Breast epithelium (tissue), 4 donors: ENCODE results near the gene ZNFX1. TPM values are rescaled to one million over a fixed set of nuclear protein-coding genes. Genes with fewer than 3 reads are reported as not detected.

Experiments used
- DNase-seq, 2 donors: peaks; one replicate each; pipeline ENCODE4 v3.0.0-alpha.2; 2019; ENCODE audit warnings: low spot score in 2 of 2
- H3K27ac ChIP-seq, 2 donors: fragments of 200-600 bp; sonication (generic) in 1 of 2; one replicate each; pipeline ENCODE4 v1.5.1; 2016 to 2019; ENCODE audit warnings: mild to moderate bottlenecking in 1 of 2
- H3K27me3 ChIP-seq, 2 donors: fragments of 200-600 bp; sonication (generic) in 1 of 2; one replicate each; pipeline versions ENCODE4 v1.5.1 to v1.6.0; 2017 to 2019; ENCODE audit warnings: control low read depth in 1 of 2, mild to moderate bottlenecking in 1 of 2
- H3K36me3 ChIP-seq: fragments of 200-600 bp; one replicate; pipeline ENCODE4 v1.5.1; 2019
- H3K4me1 ChIP-seq, 2 donors: fragments of 200-600 bp; sonication (generic); one replicate each; pipeline ENCODE4 v1.5.1; 2016 to 2019; ENCODE audit warnings: control low read depth in 1 of 2
- H3K4me3 ChIP-seq, 3 donors: fragments of 200-600 bp; sonication (generic); 1 replicate in 2 of 3; 2 replicates in 1 of 3; pipeline ENCODE4 v1.5.1; 2016 to 2019; ENCODE audit warnings: mild to moderate bottlenecking in 3 of 3, moderate library complexity in 2 of 3
- H3K9me3 ChIP-seq, 2 donors: fragments of 200-600 bp; sonication (generic) in 1 of 2; one replicate each; pipeline ENCODE4 v1.5.1; 2016 to 2019; ENCODE audit warnings: control low read depth in 1 of 2
- POLR2A ChIP-seq: fragments of 450-650 bp; IDR thresholded peaks from one replicate; pipeline ENCODE4 v1.6.1; 2016; ENCODE audit warnings: antibody characterized with exemption, mild to moderate bottlenecking, moderate library complexity
- POLR2AphosphoS5 ChIP-seq, 3 donors: sonication (generic); formaldehyde crosslinking; IDR thresholded peaks; one replicate each; pipeline ENCODE4 v1.6.1; 2017; ENCODE audit warnings: antibody characterized with exemption in 3 of 3
- intact Hi-C: fragments of 100-400 bp; cut with DNase I; formaldehyde crosslinking; loops from one replicate; pipeline ENCODE4 v1.15.1; 2023; ENCODE audit warnings: low total_unique reads
- total RNA-seq, 3 donors: library from RNA; depleted of rRNA; stranded (reverse); fragments of >200 nt; gene quantifications; one replicate each; pipeline ENCODE4 v1.1.0, GENCODE V29; 2016
- TF ChIP-seq, protein P1 (sequence below), 3 donors: fragments of 450-650 bp; IDR thresholded peaks; one replicate each; pipeline ENCODE4 v1.5.1; 2016 to 2017; ENCODE audit warnings: antibody characterized with exemption in 3 of 3, mild to moderate bottlenecking in 3 of 3, moderate library complexity in 3 of 3

Gene ZNFX1
- total RNA-seq, 3 donors from 2014 or later = 36.3 to 42.1 (median 36.7) TPM

DNA sequence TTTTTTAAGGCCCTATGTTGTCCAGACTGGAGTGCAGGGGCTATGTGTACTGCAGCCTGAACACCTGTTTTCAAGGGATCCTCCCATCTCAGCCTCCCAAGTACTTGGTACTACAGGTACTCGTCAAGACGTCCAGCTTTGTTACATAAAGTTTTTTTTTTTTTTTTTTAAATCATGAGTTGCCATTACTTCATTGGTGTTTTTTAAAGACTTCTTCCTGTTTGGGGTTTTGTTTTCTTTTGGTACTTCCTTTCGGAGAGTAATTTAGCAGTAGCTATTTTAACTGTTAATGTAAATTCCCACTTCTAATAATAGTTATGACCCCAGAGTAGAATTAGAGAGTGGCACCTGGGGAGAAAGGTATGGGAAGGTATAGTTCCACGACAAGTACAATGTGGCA, 10.5 kb downstream of the ZNFX1 start:
- Histone ChIP-seq H3K9me3 (no peaks in the 10 kb centered on the region), H3K27me3 (no peaks in the 10 kb centered on the region), H3K27ac (no peak overlapping the region), H3K4me1 (no peaks in the 10 kb centered on the region), H3K36me3 (no peaks in the 10 kb centered on the region), H3K4me3 (peak overlapping the region in 1 of 3 donors; percentile 36)
- no peak for DNase-seq
- intact Hi-C loops = no loop called here
- TF ChIP-seq POLR2A (no peak), POLR2AphosphoS5 (IDR thresholded peaks at IDR 0.05) (no peak)
- TF ChIP-seq, protein P1, sequence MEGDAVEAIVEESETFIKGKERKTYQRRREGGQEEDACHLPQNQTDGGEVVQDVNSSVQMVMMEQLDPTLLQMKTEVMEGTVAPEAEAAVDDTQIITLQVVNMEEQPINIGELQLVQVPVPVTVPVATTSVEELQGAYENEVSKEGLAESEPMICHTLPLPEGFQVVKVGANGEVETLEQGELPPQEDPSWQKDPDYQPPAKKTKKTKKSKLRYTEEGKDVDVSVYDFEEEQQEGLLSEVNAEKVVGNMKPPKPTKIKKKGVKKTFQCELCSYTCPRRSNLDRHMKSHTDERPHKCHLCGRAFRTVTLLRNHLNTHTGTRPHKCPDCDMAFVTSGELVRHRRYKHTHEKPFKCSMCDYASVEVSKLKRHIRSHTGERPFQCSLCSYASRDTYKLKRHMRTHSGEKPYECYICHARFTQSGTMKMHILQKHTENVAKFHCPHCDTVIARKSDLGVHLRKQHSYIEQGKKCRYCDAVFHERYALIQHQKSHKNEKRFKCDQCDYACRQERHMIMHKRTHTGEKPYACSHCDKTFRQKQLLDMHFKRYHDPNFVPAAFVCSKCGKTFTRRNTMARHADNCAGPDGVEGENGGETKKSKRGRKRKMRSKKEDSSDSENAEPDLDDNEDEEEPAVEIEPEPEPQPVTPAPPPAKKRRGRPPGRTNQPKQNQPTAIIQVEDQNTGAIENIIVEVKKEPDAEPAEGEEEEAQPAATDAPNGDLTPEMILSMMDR (IDR thresholded peaks at IDR 0.05) = no peak

DNA sequence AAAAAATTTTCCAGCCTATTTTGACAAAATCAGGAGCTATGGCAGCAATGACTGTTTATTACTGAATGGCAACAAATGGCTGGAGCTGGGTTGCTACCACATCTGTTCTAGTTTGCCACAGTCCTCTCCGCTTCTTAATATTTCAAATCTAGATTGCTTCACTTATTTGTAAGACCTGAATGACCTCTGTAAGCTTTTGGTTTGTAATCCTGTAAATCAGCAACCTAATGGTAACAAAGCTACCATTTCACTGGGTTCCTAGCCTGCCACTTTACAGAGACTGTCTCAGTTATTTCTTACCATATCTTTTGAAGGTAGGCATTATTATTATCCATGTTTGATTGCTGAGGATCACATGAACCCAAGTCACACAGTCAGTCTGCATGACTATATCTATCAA, 15.4 kb downstream of the ZNFX1 start:
- H3K9me3 ChIP-seq = no peaks in the 10 kb centered on the region
- H3K4me1 ChIP-seq = no peaks in the 10 kb centered on the region
- TF ChIP-seq POLR2A = no peak
- TF ChIP-seq, protein P1 (IDR thresholded peaks at IDR 0.05) = no peak
- TF ChIP-seq POLR2AphosphoS5 (IDR thresholded peaks at IDR 0.05) = no peak
- no peak overlapping the region for H3K4me3 ChIP-seq
- H3K36me3 ChIP-seq = peaks cover 5% of the 10 kb centered on the region
- H3K27ac ChIP-seq = no peak overlapping the region
- DNase-seq = no peak
- intact Hi-C loops = no loop called here
- no peaks in the 10 kb centered on the region for H3K27me3 ChIP-seq

DNA sequence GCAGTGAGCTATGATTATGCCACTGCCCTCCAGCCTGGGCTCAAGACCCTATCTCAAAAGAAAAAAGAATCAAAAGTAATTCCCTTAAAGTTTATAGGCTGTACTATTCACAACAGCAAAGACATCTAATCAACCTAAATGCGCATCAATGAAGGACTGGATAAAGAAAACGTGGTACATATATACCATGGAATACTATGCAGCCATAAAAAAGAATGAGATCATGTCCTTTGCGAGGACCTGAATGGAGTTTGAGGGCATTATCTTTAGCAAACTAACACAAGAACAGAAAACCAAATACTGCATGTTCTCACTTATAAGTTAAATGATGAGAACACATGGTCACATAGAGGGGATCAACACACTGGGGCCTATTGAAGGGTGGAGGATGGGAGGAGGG, 16.7 kb downstream of the ZNFX1 start:
- Histone ChIP-seq H3K9me3 (no peaks in the 10 kb centered on the region), H3K36me3 (peaks cover 14% of the 10 kb centered on the region), H3K27ac (no peak overlapping the region), H3K4me1 (no peaks in the 10 kb centered on the region), H3K4me3 (no peak overlapping the region), H3K27me3 (no peaks in the 10 kb centered on the region)
- DNase-seq = no peak
- TF ChIP-seq POLR2A (no peak), POLR2AphosphoS5 (IDR thresholded peaks at IDR 0.05) (no peak)
- TF ChIP-seq, protein P1 (IDR thresholded peaks at IDR 0.05) = no peak
- intact Hi-C loops = no loop called here

DNA sequence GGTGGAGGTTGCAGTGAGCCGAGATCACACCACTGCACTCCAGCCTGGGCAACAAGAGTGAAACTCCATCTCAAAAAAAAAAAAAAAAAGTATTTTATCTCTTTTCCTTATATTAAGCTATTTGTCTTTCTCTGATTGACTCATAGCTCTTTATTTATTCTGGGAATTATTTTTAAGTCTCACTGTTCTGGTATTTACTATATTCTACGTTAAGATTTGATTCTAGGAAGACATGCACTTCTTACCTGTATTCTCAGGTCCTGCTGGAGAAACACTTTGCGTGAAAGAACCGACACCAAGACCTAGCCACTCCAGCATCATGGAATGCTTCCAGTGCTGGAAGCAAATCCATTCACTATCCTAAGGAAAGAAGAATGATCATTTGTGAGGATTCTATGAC, 17.6 kb downstream of the ZNFX1 start:
- Histone ChIP-seq H3K4me1 (no peaks in the 10 kb centered on the region), H3K36me3 (peaks cover 14% of the 10 kb centered on the region), H3K27me3 (no peaks in the 10 kb centered on the region), H3K4me3 (no peak overlapping the region), H3K9me3 (no peaks in the 10 kb centered on the region), H3K27ac (no peak overlapping the region)
- TF ChIP-seq, protein P1 (IDR thresholded peaks at IDR 0.05) = no peak
- no peak for TF ChIP-seq POLR2A
- TF ChIP-seq POLR2AphosphoS5 (IDR thresholded peaks at IDR 0.05) = no peak
- intact Hi-C loops = no loop called here
- DNase-seq = no peak

DNA sequence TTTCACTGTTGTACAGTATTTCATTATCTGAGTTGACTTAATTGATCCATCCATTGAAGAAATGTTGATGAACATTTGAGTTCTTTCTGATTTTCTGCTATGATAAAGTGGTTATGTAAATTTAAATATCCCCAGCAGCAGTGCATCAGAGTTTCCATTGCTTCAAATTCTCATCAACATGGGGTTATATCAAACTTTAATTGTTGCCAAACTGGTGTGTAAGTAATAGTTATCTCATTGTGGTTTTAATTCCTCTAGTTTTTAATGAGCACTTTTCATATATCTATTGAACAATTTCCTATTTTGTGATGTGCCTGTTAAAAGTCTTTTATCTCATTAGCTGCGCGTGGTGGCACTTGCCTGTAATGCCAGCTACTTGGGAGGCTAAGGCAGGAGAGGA, 18.1 kb downstream of the ZNFX1 start:
- no peak for DNase-seq
- Histone ChIP-seq H3K4me1 (no peaks in the 10 kb centered on the region), H3K4me3 (no peak overlapping the region), H3K9me3 (no peaks in the 10 kb centered on the region), H3K27ac (no peak overlapping the region), H3K27me3 (no peaks in the 10 kb centered on the region), H3K36me3 (peaks cover 14% of the 10 kb centered on the region)
- TF ChIP-seq, protein P1 (IDR thresholded peaks at IDR 0.05) = no peak
- TF ChIP-seq POLR2A = no peak
- TF ChIP-seq POLR2AphosphoS5 (IDR thresholded peaks at IDR 0.05) = no peak
- intact Hi-C loops = no loop called here
